Stimulated activated CD8-positive, alpha-beta memory T cell treated with anti-CD3 and anti-CD28 coated beads, Interleukin-12 subunit alpha, Interleukin-12 subunit beta, amount 100 ng/mL, for 1 hour (primary cell): Measurements from ENCODE around the gene CREBL2.
"Not testable (repeated sequence)": the region's sequence is repeated elsewhere in the genome, so short reads cannot be mapped to it uniquely, and the experiment has no call there.

Source experiments
- DNase-seq: peaks from one replicate; pipeline ENCODE4 v3.0.0-alpha.2; 2020; ENCODE audit warnings: low read depth

Gene CREBL2

DNA sequence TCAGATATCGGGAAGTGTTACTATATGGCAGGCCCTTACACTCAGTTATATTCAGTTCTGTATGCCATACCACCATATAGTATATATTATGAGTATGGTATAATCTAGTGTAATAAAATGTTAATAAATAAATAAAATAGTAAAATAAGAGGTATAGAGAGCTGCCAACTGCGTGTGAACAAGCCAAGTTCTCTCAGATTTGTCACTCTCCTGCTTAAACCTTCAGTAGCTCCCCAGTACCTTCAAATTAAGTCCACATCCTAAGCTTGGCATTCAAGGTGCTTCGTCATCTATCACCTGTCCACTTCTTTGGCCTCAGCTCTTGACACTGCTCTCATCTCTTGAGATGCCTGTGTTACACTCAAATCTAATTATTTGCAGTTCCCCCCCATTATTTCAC lies 12.8 kb upstream of the CREBL2 start:
- DNase-seq: no peak

DNA sequence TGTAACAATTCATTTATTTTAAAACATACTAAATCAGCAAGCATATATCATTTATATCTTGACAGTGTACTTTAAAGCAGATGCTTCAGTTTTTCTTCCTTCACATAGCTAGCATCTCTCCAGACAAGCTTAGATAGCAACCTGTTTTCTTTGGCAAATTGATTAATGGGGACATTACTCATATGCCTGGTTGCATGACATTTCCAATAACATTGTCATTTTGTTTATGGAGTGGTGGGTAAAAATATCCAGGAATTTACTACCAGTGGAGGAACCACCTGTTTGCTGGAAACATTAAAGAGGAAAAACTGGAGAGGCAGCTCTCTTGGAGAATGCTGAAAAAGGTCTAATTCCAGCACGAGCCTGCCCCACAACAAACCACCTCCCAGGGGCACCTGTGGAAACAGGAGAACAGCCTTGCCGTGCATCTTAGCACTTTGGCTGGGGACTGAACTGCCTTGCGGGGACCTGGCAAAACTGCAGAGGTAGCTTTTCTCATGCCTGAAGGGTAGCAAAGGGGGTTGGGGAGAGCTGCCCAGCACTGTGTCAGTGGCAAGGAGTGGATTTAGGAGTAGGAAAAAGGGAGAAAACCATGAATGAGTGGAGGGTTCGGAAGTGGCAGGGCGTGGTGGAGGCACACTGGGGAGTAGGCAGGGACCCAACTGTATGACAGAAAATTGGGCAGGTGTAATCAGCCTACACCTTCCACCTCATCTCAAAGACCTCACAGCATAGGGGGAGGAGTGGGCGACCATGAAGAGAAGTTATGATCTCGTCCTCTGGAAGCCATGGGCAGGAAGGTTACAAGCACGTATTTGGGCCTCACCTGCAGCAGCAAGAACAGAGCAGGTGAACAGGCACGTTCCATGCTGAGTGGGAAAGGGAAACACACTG lies 11.7 kb upstream of the CREBL2 start:
- no peak for DNase-seq

DNA sequence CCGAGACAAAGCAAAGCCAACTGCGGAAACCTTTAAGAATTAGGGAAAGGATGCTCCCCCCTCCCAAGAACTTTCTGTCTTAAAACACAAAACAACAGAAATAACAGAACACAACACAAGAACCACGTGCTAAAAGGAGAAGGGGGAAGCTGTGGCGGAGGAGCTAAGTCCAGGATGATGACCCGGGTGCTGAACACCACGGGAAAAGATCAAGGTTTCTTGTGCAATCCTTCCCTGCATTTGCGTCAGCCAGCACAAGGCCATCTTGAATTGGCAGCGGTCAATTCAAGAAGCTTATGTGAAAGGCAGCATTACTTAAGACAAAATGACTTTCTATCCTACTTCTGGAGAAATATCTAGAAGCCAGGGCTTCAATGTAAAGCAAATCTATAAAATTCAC lies 11.0 kb upstream of the CREBL2 start:
- no peak for DNase-seq

DNA sequence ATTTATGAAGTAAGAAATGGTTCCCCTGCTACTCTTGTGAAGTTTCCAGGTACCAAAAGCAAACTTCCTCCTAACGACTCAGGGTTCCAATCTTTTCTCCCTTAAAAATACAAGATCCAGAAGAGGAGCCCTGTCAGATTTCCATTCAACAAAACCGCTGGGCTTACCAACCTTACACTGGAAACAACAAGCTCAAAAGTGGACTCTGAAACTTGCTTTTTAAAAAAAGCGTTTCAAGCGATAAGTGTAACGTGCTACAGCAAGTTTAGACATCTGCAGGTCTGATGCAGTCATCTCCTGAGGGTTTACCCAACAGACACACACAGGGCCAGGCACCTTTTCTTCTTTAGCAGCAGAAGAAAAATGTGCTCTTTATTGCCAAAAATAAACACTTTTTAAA lies 6.9 kb upstream of the CREBL2 start:
- no peak for DNase-seq

DNA sequence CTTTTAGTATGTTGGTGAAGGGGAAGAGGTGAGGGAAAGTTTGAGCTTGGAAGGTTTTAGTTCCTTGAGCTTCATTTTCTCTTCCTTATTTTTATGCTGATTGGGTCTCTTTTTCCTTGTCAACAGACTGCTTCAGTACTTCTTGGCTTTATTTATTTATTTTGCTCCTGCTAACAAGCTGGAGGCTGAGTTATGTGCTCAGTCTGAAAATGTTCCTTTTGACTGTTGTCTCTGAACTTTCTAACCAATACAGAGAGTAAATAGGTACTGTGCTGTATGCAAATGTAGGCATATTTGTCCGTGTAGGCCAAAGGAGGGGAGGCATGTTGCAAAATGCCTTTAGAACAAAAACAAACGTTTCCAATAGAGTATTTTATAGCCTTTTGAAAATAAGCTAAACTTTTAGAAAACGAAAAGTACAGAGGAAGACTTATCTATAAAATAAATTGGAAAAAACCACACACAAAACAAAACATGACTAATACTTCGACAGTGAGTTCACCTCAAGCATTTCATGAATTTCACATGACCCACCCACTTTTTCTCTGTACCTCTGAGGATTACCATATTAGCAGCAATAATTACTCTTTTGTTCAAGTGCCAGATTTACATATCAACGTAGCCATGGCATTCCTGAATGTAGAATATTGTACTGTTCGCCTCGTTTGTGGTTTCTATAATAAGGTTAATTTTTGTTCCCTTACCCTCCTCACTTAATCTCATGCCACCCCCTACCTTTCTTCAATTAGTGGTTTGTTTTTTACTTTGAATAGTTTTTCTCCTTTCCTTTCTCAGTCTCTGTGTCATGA lies 4.7 kb upstream of the CREBL2 start:
- DNase-seq: no peak

DNA sequence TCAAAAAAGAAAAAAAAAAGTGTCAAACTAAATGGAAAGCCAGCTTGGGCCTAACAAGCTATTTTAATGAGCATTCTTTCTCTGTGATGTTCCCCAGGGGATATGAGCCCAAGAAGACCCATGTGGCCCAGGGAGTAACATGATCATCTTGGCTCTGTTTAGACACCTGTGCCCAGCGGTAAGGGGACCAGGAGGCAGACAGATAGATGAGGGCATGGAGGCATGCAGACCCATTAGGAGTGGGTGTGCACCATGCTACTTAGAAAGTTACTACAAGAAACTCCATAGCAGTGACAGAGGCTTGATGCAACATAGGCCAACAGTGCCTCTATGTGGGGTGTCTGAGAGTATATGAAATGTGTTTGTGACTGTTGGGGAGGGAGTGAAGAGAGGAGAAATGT lies 3.1 kb upstream of the CREBL2 start:
- no peak for DNase-seq

DNA sequence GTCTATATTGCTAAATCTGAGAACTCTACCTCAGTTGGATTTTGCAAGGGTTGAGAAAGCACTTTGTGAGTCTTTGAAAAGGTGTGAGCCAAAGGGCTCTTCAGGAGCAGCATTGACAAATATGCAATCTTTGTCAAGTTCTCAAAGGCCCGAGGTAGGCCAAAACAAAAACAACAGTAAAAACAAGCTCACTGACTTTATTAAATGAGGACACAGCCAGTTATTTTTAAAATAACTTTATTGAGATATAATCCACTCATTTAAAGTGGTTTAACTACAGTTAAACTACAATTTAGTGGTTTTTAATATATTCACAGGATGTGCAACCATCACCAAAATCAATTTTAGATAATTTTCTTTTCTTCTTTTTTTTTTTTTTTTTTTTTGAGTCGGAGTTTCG lies 2.0 kb upstream of the CREBL2 start:
- no peak for DNase-seq

DNA sequence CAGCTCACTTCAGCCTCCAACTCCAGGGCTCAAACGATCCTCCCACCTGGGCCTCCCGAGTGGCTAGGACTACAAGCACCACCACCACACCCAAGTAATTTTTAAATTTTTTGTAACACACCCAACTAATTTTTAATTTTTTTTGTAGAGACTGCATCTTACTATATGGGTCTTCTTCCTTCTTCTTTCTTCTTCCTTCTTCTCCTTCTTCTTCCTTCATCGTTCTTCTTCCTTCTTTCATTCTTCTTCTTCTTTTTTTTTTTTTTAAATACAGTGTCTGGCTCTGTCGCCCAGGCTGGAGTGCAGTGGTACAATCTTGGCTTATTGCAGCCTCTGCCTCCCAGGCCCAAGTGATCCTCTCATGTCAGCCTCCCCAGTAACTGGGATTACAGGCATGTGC lies 965 bp upstream of the CREBL2 start:
- DNase-seq: no peak

DNA sequence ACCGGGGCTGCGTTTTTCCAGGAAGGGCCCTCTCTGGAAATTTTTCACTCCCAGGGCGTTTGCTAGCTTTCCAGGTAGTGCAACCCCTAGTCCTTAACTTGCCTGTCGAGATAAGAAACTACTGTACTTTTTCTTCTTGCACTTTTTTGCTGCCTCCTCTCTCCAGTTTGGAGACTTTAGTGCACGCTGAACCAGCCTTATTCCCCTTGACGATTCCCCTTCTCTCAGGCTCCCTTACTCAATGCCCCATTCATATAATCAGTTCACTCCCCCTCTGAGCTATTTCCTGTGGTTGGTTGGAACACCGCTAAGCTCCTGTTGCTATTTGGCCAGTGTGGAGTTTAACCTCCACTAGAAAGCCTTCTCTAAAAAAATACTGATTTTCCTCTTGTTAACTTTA lies 682 bp downstream of the CREBL2 start:
- no peak for DNase-seq

DNA sequence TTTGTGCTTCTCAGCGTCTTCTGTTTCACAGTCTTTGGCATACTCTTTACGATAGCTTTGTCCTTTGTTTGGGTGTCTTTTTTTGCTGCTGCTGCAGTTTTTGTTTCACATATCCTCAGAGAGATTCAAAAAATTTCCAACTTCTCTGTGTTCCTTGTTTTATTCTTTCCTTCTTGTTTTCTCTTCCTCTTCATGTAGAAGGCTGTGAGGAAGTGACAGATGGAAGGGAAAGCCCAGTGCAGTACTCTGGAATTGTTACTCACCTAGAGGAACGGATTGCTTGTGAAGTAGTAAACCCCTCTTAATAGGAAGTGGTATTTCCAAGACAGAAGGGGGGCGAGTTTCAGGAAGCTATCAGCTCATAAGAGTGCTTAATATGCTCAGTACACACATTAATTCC lies 1.7 kb downstream of the CREBL2 start:
- DNase-seq: no peak

DNA sequence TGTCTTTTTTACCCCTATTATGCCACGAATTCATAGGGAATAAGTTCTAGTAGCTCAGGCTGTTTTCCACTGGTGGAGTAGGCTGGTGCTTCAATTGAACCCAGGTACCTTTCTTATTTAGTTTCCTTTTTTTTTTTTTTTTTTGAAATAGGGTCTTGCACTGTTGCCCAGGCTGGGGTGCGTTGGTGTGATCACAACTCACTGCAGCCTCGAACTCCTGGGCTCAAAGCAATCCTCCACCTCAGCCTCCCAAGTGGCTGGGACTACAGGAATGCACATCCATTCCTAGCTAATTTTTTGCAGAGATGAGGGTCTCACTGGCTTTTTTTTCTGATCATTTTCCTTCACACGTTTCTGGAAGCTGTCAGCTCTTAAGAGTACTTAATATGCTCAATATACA lies 2.7 kb downstream of the CREBL2 start:
- no peak for DNase-seq

DNA sequence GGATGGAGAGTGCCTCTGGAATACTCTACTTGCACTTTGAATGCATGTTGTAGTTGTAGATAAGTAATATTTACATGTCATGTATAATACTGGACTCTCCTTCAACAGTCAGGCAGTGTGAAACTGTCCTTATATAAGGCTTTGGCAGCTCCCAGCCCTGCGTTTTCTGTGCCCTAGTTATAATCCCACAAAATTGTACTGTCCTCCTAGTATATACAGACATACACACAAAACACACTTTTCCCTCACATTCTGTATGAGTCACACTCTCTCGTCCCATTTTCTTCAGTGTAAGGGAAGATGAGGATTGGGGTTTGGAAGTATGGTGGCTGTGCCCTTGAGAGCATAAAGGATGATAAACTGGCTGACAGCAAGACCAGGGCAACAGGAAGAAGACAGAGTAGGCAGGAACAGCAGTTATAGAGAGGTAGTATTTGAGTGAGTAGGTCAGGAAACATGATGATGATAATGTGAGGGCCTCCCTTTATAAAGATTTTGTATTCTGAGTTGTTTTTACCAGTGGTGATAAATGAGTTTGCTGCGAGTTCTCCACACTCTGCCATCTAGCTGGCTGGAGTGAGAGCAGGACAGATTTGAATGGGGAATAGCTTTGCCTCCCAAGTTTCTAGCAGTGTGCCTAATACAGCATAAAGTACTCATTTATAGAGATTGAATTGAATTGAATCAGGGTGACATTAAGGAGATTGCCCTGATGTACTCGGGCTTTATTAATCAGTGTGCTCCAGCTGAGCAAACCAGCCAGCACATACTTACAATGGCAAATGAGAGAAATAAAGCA lies 5.0 kb downstream of the CREBL2 start:
- DNase-seq: no peak

DNA sequence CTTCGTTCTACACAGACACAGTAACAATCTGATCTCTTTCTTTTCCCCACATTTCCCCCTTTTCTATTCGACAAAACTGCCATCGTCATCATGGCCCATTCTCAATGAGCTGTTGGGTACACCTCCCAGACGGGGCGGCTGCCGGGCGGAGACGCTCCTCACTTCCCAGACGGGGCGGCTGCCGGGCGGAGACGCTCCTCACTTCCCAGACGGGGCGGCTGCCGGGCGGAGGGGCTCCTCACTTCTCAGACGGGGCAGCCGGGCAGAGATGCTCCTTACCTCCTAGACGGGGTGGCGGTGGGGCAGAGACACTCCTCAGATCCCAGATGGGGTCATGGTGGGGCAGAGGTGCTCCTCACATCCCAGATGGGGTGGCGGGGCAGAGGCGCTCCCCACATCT lies 6.4 kb downstream of the CREBL2 start:
- DNase-seq: not testable (repeated sequence)

DNA sequence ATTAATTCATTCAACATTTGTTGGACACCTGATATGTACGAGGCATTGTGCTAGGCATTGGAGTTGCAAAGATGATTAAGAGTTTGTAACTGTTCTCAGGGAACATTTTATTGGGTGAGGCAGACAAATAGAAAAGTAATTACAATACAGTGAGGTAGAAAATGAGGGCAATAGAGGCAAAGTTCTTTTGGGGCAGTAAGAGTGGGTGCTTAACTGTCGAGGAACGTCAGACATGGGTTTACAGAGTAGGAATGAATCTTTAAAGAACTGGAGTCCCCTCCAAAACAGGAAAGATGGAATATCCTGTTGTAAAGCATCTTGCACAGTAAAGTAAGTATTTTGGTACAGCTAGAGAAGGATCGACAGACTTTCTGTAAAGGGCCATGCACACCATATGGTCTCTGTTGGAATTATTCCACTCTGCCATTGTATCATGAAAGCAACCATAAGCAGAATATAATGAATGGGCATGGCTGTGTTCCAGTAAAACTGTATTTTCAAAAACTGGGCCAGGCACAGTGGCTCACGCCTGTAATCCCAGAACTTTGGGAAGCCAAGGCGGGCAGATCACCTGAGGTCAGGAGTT lies 9.1 kb downstream of the CREBL2 start:
- no peak for DNase-seq

DNA sequence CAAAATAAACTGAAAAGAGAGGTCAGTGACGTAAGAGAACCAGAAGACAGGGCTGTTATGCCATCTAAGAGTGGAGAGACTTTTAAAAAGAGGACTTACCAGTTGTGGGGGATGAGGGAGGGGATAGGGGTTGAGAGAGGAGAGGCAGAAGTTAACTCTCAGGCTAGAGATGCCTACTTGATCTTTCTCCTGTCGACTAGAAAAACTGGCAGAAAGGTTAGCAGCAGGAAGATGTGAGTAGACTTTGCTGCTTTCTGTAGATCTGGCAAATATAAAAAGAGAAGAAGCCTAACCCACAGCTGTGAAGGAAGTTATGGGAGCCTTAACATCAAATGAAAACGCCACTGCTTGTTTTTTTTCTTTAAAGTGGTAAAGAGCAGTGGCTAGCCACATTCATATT lies 10.7 kb downstream of the CREBL2 start:
- DNase-seq: no peak

DNA sequence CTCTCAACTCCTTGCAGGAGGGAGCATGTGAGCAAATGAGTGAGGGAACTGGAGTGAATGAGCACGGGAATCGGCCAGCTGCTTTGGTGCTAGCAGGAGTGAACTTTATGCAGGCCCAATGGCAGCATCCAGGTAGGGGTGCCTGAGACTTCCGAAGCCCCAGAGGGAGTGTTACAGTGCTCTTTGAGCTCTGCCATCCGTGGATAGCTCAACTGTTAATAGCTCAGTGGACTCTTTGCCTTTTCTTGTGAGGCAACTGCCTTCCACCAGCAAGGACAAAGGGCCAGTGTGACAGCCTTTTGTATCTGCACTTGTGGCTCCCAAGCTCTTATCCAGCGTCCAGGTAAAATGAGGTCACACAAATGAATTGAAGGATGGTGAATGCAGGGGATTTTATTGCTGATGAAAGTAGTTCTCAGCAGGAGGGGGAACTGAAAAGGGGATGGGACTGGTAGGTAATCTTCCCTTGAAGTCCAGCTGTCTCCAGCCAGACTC lies 12.9 kb downstream of the CREBL2 start:
- DNase-seq: no peak

DNA sequence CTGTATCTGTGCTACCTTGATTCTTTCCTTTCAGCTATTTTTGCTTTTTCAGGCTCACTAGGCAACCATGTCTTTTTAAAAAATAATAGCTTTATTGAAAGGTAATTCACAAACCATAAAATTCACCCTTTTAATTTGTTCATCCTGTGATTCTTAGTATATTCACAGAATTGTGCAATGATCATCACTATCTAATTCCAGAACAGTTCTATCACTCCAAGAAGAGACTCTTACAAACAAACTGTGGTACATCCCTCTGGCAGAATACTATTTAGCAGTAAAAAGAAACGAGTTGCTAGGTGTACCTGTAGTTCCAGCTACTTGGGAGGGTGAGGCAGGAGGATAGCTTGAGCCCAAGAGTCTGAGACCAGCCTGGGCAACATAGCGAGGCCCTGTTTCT lies 14.8 kb downstream of the CREBL2 start:
- no peak for DNase-seq

DNA sequence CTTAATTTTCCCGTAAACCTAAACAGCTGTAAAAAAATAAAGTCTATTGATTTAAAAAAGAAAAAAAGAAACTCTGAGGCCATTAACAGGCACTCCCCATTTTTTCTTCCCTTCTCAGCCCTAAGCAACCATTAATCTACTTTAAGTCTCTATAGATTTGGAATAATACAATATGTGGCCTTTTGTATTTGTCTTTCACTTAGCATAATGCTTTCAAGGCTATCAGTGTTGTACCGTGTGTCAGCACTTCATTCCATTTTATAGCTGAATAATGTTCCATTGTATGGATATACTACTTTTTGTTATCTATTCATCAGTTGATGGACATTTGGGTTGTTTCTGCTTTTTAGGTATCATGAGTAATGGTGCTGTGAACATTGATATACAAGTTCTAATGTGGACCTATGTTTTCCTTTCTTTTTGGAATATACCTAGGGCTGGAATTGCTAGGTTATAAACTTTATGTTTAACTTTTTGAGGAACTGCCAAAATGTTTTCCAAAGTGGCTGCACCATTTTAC lies 15.7 kb downstream of the CREBL2 start:
- DNase-seq: no peak

DNA sequence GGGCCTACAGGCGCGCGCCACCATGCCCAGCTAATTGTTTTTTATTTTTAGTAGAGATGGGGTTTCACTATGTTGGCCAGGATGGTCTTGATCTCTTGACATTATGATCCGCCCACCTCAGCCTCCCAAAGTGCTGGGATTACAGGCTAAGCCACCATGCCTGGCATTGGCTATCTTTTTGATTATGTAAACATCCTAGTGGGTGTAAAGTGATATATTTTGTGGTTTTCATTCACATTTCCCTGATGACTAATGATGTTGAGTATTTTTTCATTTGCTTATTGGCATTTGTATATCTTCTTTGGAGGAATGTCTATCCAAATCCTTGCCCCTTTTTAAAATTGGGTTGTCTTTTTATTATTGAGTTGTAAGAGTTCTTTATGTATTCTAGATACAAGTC lies 16.3 kb downstream of the CREBL2 start:
- DNase-seq: no peak

DNA sequence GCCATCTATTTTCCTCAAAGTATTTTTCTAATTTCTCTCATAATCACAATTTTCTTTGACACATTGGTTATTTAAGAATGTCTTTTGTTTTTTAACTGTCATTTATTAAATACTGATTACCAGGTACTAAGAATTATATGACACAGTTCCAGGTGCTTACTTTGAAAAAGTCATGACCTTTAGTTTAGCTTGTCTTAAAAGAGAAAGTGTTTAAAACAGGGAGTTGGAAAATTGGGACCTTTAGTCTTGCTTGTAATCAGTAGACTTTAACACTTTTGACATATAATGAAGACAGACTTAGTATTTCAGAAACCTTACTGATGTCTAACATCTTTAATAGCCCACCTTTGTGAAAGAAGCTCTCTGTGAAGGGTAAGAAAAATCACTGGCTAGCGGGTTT lies 19.2 kb downstream of the CREBL2 start:
- no peak for DNase-seq

DNA sequence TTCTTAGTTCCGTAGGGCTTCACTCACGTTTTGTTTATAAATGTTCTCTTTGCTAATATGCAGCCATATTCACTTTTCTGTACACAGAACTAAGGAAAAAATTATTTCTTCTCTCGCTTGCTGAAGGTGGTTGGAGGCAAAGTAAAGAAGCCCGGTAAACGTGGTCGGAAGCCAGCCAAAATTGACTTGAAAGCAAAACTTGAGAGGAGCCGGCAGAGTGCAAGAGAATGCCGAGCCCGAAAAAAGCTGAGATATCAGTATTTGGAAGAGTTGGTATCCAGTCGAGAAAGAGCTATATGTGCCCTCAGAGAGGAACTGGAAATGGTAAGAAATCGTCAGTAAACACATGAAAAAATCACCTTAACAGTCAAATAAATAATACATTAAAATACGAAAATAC lies 24.0 kb downstream of the CREBL2 start:
- DNase-seq: no peak

DNA sequence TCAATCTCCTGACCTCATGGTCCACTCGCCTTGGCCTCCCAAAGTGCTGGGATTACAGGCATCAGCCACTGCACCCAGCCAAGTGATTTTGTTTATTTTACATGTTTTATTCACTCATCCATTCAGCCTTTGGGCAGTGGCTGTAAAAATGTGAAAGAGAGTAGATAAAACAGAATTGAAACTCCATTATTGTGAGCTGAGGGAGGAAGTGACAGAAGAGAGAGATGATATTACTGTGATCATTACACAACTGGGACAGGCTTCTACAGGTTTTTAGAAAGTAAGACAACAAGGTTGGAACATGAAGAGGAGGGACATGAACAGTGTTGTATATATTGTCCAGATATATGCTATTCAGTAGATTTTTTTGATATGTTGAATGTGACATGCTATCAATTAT lies 25.0 kb downstream of the CREBL2 start:
- DNase-seq: no peak
